Fibroblast of lung (primary cell): ENCODE measurements around the gene PRRT1. TPM values are rescaled to one million over a fixed set of nuclear protein-coding genes. Genes with fewer than 3 reads are reported as not detected.

ENCODE experiments used
- DNase-seq, 2 donors: peaks; one replicate each; pipeline versions ENCODE4 v3.0.0 to v3.0.0-alpha.2; 2010; ENCODE audit warnings: low read depth in 2 of 2
- H2AFZ ChIP-seq: 2 replicates; pipeline ENCODE4 v1.5.1; 2012; ENCODE audit warnings: low read length, control low read depth, inconsistent platforms
- H3K27ac ChIP-seq: 2 replicates; pipeline ENCODE4 v1.5.1; 2011; ENCODE audit warnings: low read length, control low read depth; ENCODE audit not compliant: insufficient read depth
- H3K27me3 ChIP-seq: 2 replicates; pipeline ENCODE4 v1.5.1; 2011; ENCODE audit warnings: mild to moderate bottlenecking, low read length; ENCODE audit not compliant: control insufficient read depth, insufficient read depth
- H3K36me3 ChIP-seq: 2 replicates; pipeline ENCODE4 v1.5.1; 2011; ENCODE audit warnings: low read length; ENCODE audit not compliant: control insufficient read depth, insufficient read depth
- H3K4me1 ChIP-seq: 2 replicates; pipeline ENCODE4 v1.5.1; 2011; ENCODE audit warnings: low read length; ENCODE audit not compliant: control insufficient read depth, insufficient read depth; ENCODE audit errors: extremely low read depth
- H3K4me2 ChIP-seq: 2 replicates; pipeline ENCODE4 v1.5.1; 2011; ENCODE audit warnings: low read length, control low read depth; ENCODE audit not compliant: insufficient read depth; ENCODE audit errors: extremely low read depth
- H3K4me3 ChIP-seq, 4 experiments: fragments of 200-600 bp in 1 of 4; sonication (generic) in 1 of 4; replicated peaks in 1 of 4; 2 replicates each; pipeline ENCODE4 v1.5.1; 2011 to 2016; ENCODE audit warnings: low read length in 4 of 4, low read depth in 3 of 4, mild to moderate bottlenecking in 3 of 4, control low read depth in 2 of 4, inconsistent platforms in 1 of 4, mixed read lengths in 1 of 4; ENCODE audit not compliant: insufficient read depth in 1 of 4; ENCODE audit errors: control extremely low read depth in 1 of 4
- H3K79me2 ChIP-seq: 2 replicates; pipeline ENCODE4 v1.5.1; 2012; ENCODE audit warnings: mild to moderate bottlenecking, low read length, inconsistent platforms; ENCODE audit not compliant: control insufficient read depth, insufficient read depth
- H3K9ac ChIP-seq: 2 replicates; pipeline ENCODE4 v1.5.1; 2011; ENCODE audit warnings: mild to moderate bottlenecking, low read length, control low read depth; ENCODE audit not compliant: insufficient read depth
- H3K9me3 ChIP-seq: 2 replicates; pipeline ENCODE4 v1.5.1; 2012; ENCODE audit warnings: low read depth, low read length; ENCODE audit not compliant: control insufficient read depth, insufficient read depth
- H4K20me1 ChIP-seq: 2 replicates; pipeline ENCODE4 v1.5.1; 2011; ENCODE audit warnings: low read length; ENCODE audit not compliant: control insufficient read depth, insufficient read depth; ENCODE audit errors: extremely low read depth
- CTCF ChIP-seq, 2 donors: IDR thresholded peaks in 1 of 2; conservative IDR thresholded peaks in 1 of 2; 1 replicate in 1 of 2; 2 replicates in 1 of 2; pipeline ENCODE4 v1.5.1; 2011 to 2012; ENCODE audit warnings: low read length in 2 of 2, control low read depth in 1 of 2, inconsistent platforms in 1 of 2, low read depth in 1 of 2, mild to moderate bottlenecking in 1 of 2
- EZH2 ChIP-seq: IDR thresholded peaks from 2 replicates; pipeline ENCODE4 v1.5.1; 2012; ENCODE audit warnings: low read length, control low read depth, mild to moderate bottlenecking; ENCODE audit errors: missing control alignments
- polyA plus RNA-seq, 2 donors: library from polyadenylated mRNA; depleted of rRNA in 1 of 2; stranded (reverse) in 1 of 2; unstranded in 1 of 2; fragments of >200 nt; gene quantifications; 2 replicates each; pipeline ENCODE4 v1.2.1, GENCODE V29; 2011 to 2012; ENCODE audit warnings: missing spikeins in 1 of 2
- total RNA-seq: library from RNA; depleted of rRNA; stranded (reverse); fragments of >200 nt; gene quantifications from 2 replicates; pipeline ENCODE4 v1.2.1, GENCODE V29; 2014

Gene PRRT1
- total and polyA plus RNA-seq, 2 donors (not counting 1 experiment from before 2014, with no cell fraction given), result 0.33 to 0.73 TPM

DNA sequence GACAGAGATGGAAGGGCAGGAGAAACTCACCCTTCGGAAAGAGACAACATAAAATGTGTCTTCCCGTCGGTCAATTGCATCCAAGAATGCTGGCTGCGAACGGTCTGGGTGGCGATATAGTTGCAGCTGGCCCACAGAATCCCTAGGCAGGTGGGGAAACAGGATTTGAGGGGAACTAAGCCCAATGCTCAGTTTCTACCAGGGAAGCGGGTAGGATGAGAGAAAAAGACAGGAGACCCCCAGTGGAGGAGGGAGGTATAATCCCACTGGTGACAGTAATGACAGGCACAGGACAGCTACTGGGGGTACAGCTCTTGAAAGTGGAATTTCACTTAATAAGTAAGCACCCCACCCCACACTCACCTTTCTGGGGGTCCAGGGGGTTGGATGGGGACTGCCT lies 35.1 kb downstream of the PRRT1 start:
- Histone ChIP-seq H3K27me3 (no peaks in the 10 kb centered on the region), H3K9ac (no peak overlapping the region), H3K36me3 (peaks cover 20% of the 10 kb centered on the region), H3K4me3 (no peak overlapping the region), H3K79me2 (no peaks in the 10 kb centered on the region), H4K20me1 (no peaks in the 10 kb centered on the region), H3K27ac (no peak overlapping the region), H2AFZ (no peak overlapping the region), H3K4me1 (peaks cover 29% of the 10 kb centered on the region), H3K4me2 (no peak overlapping the region), H3K9me3 (no peaks in the 10 kb centered on the region)
- TF ChIP-seq EZH2 (no peak), CTCF (conservative IDR thresholded peaks at IDR 0.05 in 1 of 2, IDR thresholded peaks at IDR 0.05 in 1 of 2; ENCODE audit: low read depth in 1 of 2, low read length in 2 of 2) (peak; percentile 36 to 58)
- no peak for DNase-seq

DNA sequence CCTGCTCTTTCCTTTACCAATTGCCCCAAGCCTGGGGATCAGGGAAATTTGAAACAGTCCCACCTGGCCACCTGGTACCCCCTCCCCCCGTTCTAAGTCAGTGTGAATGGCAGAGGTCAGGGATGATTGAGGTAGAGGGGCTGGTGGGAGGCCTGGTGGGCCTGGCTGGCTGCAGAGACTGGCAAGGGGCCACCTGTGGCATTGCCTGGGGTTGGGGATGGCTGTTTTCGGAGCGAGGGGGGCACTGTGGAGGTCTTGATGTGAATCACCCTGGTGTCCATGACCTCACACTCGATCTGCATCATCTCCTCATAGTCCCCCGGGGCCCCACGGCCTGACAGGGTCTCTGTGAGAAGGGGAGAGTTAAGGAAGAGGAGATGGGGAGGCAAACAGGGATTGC lies 36.1 kb downstream of the PRRT1 start:
- DNase-seq, result no peak
- Histone ChIP-seq H3K27me3 (no peaks in the 10 kb centered on the region), H4K20me1 (no peaks in the 10 kb centered on the region), H3K9me3 (no peaks in the 10 kb centered on the region), H3K79me2 (no peaks in the 10 kb centered on the region), H3K9ac (peak overlapping the region; percentile 32), H3K36me3 (peaks cover 19% of the 10 kb centered on the region), H3K4me1 (peaks cover 32% of the 10 kb centered on the region), H2AFZ (no peak overlapping the region), H3K27ac (peak overlapping the region; percentile 93), H3K4me3 (no peak overlapping the region), H3K4me2 (no peak overlapping the region)
- TF ChIP-seq EZH2 (no peak), CTCF (conservative IDR thresholded peaks at IDR 0.05 in 1 of 2, IDR thresholded peaks at IDR 0.05 in 1 of 2; ENCODE audit: low read depth in 1 of 2, low read length in 2 of 2) (no peak)

DNA sequence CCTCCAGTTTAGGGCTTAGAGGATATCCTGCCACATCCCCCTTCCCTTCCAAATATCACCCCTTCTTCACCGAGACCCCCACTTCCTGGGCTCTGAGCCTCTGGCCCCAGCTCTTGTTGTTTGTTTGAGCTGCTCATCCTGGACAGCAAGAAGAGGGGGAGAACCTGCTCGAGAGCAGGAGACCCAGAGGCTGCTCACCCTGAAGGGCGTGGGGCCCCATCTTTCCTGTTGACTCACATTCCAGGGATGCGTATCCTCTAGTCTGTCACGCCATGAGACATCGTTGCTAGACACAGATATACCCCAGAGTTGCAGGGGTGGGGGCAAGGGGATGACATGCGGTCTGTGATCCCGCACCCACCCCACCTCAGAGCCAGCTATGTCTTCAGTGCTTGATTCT lies 36.9 kb downstream of the PRRT1 start:
- Histone ChIP-seq H3K4me2 (peak overlapping the region; percentile 66), H3K79me2 (no peaks in the 10 kb centered on the region), H3K4me1 (peaks cover 35% of the 10 kb centered on the region), H3K27me3 (peaks cover 3% of the 10 kb centered on the region), H3K27ac (peak overlapping the region; percentile 93), H2AFZ (no peak overlapping the region), H3K9ac (peak overlapping the region; percentile 56), H3K36me3 (peaks cover 18% of the 10 kb centered on the region), H3K9me3 (no peaks in the 10 kb centered on the region), H4K20me1 (no peaks in the 10 kb centered on the region), H3K4me3 (no peak overlapping the region)
- no peak for DNase-seq
- no peak for TF ChIP-seq CTCF (conservative IDR thresholded peaks at IDR 0.05 in 1 of 2, IDR thresholded peaks at IDR 0.05 in 1 of 2; ENCODE audit: low read depth in 1 of 2, low read length in 2 of 2)
- no peak for TF ChIP-seq EZH2
